Lung (tissue), 12 donors: Measurements from ENCODE around the gene MIF4GD. TPM values are rescaled to one million over a fixed set of nuclear protein-coding genes. Genes with fewer than 3 reads are reported as not detected.
A peak's percentile ranks its signal among the peaks of the same experiment; 100 is the strongest.

ENCODE experiments used
- ATAC-seq: fragments of 200-7000 bp; cut with Tn5 transposase; one replicate; pipeline ENCODE4 v1.9.1; 2020; ENCODE audit warnings: moderate number of reproducible peaks; ENCODE audit not compliant: insufficient read depth, low FRiP score
- DNase-seq, 3 donors: peaks; one replicate each; pipeline ENCODE4 v3.0.0-alpha.2; 2013 to 2017
- H3K27ac ChIP-seq, 2 donors: one replicate each; pipeline ENCODE4 v1.5.1; 2013; ENCODE audit warnings: mild to moderate bottlenecking in 2 of 2, moderate library complexity in 2 of 2, control low read depth in 1 of 2, inconsistent platforms in 1 of 2, low read depth in 1 of 2, low read length in 1 of 2
- H3K27me3 ChIP-seq, 3 donors: one replicate each; pipeline ENCODE4 v1.5.1; 2013; ENCODE audit warnings: low read length in 2 of 3; ENCODE audit not compliant: control insufficient read depth in 3 of 3, insufficient read depth in 3 of 3
- H3K36me3 ChIP-seq, 4 donors: one replicate each; pipeline ENCODE4 v1.5.1; 2013; ENCODE audit warnings: low read length in 4 of 4, mild to moderate bottlenecking in 1 of 4, moderate library complexity in 1 of 4; ENCODE audit not compliant: control insufficient read depth in 4 of 4, insufficient read depth in 4 of 4
- H3K4me1 ChIP-seq, 5 donors: one replicate each; pipeline ENCODE4 v1.5.1; 2013; ENCODE audit warnings: low read length in 5 of 5, mild to moderate bottlenecking in 2 of 5, moderate library complexity in 1 of 5; ENCODE audit not compliant: control insufficient read depth in 5 of 5, insufficient read depth in 5 of 5
- H3K4me3 ChIP-seq: one replicate; pipeline ENCODE4 v1.5.1; 2013; ENCODE audit warnings: mild to moderate bottlenecking, control low read depth, moderate library complexity
- H3K9ac ChIP-seq, 2 donors: one replicate each; pipeline ENCODE4 v1.5.1; 2013; ENCODE audit warnings: low read length in 2 of 2, control low read depth in 1 of 2; ENCODE audit not compliant: insufficient read depth in 1 of 2
- H3K9me3 ChIP-seq, 4 donors: one replicate each; pipeline ENCODE4 v1.5.1; 2013; ENCODE audit warnings: low read length in 3 of 4, mild to moderate bottlenecking in 1 of 4, moderate library complexity in 1 of 4; ENCODE audit not compliant: control insufficient read depth in 4 of 4, insufficient read depth in 3 of 4
- WGBS, 2 donors: extraction: QIAGEN DNeasy Blood & Tissue Kit; methylation state at CpG; one replicate each; pipeline ENCODE4 v1.1.7; 2013; 5-methylcytosine and 5-hydroxymethylcytosine counted together
- polyA plus RNA-seq, 2 donors: library from polyadenylated mRNA; stranded (reverse); fragments of 200-250 nt; gene quantifications; one replicate each; pipeline ENCODE4 v1.2.1, GENCODE V29; 2013
- total RNA-seq, 2 donors: library from RNA; depleted of rRNA in 1 of 2; stranded (reverse); fragments of >200 nt in 1 of 2; gene quantifications; one replicate each; pipeline ENCODE4 v1.2.1, GENCODE V29; 2014 to 2021
- TF ChIP-seq, protein P1 (sequence below): IDR thresholded peaks from 2 replicates; pipeline ENCODE4 v1.5.1; 2012; ENCODE audit warnings: mild to moderate bottlenecking; ENCODE audit errors: control extremely low read depth, extremely low read depth
- donor health status: control.
- donor health status: control.
- donor health status: Bipolar disorder and iron deficiency.
- donor health status: healthy.
- donor health status: DM: yes; HTN: yes; CAD: no.

MIF4GD gene
- total and polyA plus RNA-seq, 4 donors = 9.7 to 34.8 (median 23.0) TPM

DNA sequence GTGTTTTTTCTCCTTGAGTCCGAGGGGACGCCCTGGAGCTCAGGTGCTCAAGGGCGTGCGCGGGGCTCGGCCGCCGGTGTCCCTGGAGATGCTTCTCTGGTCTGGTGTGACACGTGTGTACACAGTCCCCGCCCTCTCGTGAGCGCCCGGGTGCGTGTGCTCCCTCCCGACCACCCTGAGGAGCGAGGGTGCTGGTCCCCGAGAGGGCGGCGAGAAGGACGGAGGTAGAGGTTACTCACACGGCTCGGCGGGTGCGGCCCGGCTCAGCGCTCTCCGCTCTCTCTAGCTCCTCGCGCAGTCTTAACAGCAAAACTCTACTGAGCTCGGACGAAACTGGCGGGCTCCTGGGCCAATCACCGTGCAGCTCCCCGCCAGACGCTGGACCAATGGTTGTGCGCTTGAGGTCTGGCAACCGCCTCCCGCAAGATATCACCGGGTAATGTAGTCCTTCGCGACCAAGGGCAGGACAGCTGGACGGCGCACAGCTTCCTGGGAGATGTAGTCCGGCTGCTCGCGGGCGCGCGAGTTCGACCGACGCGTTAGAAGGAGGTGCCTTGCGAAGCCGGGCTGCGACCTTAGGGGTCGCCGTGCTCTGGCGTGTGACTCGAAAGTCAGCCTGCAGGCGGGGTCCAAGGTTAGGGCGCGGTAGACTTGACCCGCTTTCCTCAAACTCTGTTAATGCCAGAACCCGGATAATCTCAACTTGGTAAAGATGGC lies 18.2 kb upstream of the MIF4GD start, which contains the start of gene SLC25A19:
TSS of gene SLC25A19 (minus strand) at position 319 of the 717 bp plus-strand sequence. CDS start 2,669 bp downstream, outside the sequence.
- peak within 1 kb of the TSS in 1 of 2 donors; percentile 85 for H3K9ac ChIP-seq

DNA sequence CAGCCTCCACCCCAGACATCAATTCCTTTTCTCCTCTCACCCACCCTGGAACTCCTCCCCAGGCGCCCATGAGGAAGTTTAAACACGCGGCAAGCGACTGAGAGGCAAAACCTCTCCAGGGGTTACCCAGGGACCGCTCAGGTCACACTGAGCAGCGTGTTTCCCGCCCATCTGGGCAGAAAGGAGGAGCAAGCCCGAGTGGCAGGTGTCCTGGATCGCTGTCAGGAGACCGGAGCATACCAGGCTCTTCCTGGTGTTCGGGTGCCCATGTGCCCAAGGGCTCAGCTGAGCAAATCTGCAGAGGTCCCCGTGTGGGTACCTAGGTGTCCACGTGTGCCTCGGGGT lies 17.7 kb upstream of the MIF4GD start:
- Histone ChIP-seq H3K4me1 (peaks cover 0 to 8% (median 0%) of the 10 kb centered on the region in 5 donors), H3K36me3 (peaks cover 0 to 7% (median 2%) of the 10 kb centered on the region in 4 donors), H3K9ac (peak overlapping the region in 1 of 2 donors; percentile 73), H3K9me3 (no peaks in the 10 kb centered on the region), H3K4me3 (peak overlapping the region; percentile 54), H3K27me3 (no peaks in the 10 kb centered on the region), H3K27ac (peak overlapping the region; percentile 54 to 91)
- WGBS, 2 donors = 0% methylated on average over 14 of the region's 14 CpGs
- peak in 1 of 3 donors; percentile 19 for DNase-seq
- TF ChIP-seq, protein P1, sequence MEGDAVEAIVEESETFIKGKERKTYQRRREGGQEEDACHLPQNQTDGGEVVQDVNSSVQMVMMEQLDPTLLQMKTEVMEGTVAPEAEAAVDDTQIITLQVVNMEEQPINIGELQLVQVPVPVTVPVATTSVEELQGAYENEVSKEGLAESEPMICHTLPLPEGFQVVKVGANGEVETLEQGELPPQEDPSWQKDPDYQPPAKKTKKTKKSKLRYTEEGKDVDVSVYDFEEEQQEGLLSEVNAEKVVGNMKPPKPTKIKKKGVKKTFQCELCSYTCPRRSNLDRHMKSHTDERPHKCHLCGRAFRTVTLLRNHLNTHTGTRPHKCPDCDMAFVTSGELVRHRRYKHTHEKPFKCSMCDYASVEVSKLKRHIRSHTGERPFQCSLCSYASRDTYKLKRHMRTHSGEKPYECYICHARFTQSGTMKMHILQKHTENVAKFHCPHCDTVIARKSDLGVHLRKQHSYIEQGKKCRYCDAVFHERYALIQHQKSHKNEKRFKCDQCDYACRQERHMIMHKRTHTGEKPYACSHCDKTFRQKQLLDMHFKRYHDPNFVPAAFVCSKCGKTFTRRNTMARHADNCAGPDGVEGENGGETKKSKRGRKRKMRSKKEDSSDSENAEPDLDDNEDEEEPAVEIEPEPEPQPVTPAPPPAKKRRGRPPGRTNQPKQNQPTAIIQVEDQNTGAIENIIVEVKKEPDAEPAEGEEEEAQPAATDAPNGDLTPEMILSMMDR = no peak
- ATAC-seq = peak; percentile 28

More for the DNA sequence above, 18.2 kb upstream of the MIF4GD start, which contains the start of gene SLC25A19:
- DNase-seq = peak; percentile 99
- Histone ChIP-seq H3K4me1 (peaks cover 0 to 8% (median 0%) of the 10 kb centered on the region in 5 donors), H3K27ac (peak within 1 kb of the TSS; percentile 91 to 93), H3K36me3 (peaks cover 0 to 7% (median 2%) of the 10 kb centered on the region in 4 donors), H3K9me3 (no peaks in the 10 kb centered on the region), H3K4me3 (peak within 1 kb of the TSS; percentile 54), H3K27me3 (no peaks in the 10 kb centered on the region)
- TF ChIP-seq, protein P1 = peak; percentile 0
- WGBS, 2 donors = 0% methylated on average over 63 to 65 of the region's 65 CpGs
- peak; percentile 97 for ATAC-seq

DNA sequence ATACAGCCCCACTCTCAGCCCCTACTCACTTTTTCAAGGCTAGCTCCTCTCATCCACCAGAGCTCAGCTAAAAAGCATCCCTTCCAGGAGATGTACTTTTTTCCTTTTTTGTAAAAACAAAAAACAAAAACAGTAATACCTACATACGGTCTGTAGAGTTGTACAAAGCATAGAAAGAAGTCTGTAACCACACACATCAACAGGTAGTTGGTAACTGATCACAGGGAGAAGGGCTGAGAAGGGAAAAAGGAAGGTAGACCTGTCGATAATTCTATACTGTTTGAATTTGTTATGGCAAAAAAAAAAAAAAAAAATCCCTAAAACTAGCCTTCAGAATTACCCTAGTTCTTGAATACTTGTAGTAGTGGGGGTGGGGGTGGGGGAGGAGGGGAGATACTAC lies 17.3 kb upstream of the MIF4GD start:
- Histone ChIP-seq H3K9ac (no peak overlapping the region), H3K4me1 (peaks cover 0 to 8% (median 0%) of the 10 kb centered on the region in 5 donors), H3K4me3 (no peak overlapping the region), H3K27ac (no peak overlapping the region), H3K9me3 (no peaks in the 10 kb centered on the region), H3K36me3 (peaks cover 0 to 7% (median 2%) of the 10 kb centered on the region in 4 donors), H3K27me3 (no peaks in the 10 kb centered on the region)
- TF ChIP-seq, protein P1 = no peak
- DNase-seq = no peak
- 17 to 18% methylated on average over 2 of the region's 2 CpGs for WGBS, 2 donors
- ATAC-seq = no peak
